ENCODE results near the gene SSTR5. TPM values are rescaled to one million over a fixed set of nuclear protein-coding genes. Genes with fewer than 3 reads are reported as not detected.

SSTR5 gene
- total RNA-seq, 1 donor from 2014 or later, result not detected

DNA sequence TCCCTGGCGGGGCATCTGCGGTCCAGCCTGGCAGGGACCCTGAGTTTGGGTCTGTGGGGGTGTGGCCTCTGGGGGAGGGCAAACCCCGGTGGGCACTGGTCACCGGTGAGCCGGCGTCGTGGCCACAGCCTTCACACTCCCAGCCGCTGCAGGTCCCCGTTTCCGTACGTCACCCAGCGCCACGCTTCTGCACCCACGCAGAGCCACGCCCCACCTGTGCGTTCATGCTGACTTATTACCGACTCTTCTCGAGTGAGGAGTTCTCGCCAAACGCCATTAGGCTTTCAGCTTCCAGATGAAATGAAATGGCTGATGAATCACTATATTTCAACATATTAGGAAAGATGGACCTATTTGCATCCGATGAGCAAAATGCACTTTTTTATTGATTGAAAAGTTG, 8.8 kb upstream of the SSTR5 start:
- Histone ChIP-seq H3K36me3 (no peaks in the 10 kb centered on the region), H3K4me1 (no peaks in the 10 kb centered on the region), H3K27me3 (peaks cover 9% of the 10 kb centered on the region), H3K4me3 (no peak overlapping the region), H3K9me3 (no peaks in the 10 kb centered on the region), H3K27ac (no peak overlapping the region)
- no peak for DNase-seq (ENCODE audit: low spot score in 2 of 2)
- intact Hi-C loops (cut with DNase I), result no loop called here
- TF ChIP-seq, protein P1, sequence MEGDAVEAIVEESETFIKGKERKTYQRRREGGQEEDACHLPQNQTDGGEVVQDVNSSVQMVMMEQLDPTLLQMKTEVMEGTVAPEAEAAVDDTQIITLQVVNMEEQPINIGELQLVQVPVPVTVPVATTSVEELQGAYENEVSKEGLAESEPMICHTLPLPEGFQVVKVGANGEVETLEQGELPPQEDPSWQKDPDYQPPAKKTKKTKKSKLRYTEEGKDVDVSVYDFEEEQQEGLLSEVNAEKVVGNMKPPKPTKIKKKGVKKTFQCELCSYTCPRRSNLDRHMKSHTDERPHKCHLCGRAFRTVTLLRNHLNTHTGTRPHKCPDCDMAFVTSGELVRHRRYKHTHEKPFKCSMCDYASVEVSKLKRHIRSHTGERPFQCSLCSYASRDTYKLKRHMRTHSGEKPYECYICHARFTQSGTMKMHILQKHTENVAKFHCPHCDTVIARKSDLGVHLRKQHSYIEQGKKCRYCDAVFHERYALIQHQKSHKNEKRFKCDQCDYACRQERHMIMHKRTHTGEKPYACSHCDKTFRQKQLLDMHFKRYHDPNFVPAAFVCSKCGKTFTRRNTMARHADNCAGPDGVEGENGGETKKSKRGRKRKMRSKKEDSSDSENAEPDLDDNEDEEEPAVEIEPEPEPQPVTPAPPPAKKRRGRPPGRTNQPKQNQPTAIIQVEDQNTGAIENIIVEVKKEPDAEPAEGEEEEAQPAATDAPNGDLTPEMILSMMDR (IDR thresholded peaks at IDR 0.05), result no peak

DNA sequence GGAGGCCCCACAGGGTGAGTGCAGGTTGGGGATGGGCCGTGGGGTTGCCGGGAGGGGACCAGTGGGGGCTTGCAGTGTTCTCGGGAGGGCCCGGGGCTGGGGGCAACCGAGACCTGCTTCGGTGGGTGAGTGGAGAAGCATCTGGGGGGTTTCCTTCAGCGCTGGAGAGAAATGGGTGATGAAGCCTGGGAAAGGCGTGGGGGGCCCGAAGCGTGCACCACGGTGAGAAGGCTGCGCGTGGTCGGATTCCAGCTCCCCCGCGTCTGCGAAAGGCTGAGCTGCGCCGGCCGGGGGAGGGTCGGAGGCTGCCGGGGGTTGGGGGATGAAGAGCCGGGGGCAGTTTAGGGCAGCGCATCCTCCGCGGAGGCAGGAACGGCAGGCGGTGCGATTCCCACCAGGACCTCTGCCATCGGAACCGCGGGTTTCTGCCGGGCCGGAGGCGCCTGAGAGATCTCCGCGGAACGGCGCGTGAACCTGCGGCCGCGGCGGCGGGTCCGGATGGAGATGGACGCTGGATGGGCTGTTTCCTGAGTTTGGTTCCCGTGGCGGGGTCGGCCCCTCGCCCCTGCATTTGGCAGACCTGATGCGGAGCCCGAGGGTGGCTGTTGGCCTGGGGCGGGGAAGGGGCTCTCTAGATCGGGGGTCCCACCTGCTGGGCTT, 6.9 kb upstream of the SSTR5 start:
- peaks cover 20% of the 10 kb centered on the region for H3K27me3 ChIP-seq
- H3K27ac ChIP-seq, result no peak overlapping the region
- intact Hi-C loops (cut with DNase I), result no loop called here

DNA sequence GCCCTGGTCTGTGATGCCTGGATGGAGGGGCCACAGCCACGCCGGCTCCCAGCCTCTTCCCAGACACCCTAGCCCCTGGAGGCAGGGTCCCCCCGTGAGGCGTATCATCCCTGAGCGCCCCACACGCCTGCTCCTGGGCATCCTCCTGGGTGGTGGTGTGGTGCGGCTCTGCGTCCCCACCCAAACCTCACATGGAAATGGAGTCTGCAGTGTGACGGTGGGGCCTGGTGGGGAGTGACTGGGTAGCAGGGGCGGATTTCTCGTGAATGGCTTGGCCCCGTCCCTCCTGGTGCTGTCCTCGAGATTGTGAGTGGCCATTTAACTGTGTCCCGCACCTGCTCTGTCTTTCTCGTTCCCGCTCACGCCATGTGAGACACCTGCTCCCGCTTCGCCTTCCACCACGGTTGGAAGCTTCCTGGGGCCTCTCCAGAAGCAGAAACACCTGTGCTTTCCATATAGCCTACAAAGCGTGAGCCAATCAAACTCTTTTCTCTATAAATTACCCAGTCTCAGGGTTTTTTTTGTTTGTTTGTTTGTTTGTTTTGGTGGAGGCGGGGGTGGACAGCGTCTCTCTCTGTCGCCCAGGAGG, 5.9 kb upstream of the SSTR5 start:
- Histone ChIP-seq H3K36me3 (no peaks in the 10 kb centered on the region), H3K4me1 (peaks cover 0 to 3% of the 10 kb centered on the region in 2 donors), H3K27me3 (peaks cover 21% of the 10 kb centered on the region), H3K27ac (no peak overlapping the region), H3K9me3 (no peaks in the 10 kb centered on the region), H3K4me3 (no peak overlapping the region)
- TF ChIP-seq, protein P1 (IDR thresholded peaks at IDR 0.05), result no peak
- intact Hi-C loops (cut with DNase I), result no loop called here
- DNase-seq (ENCODE audit: low spot score in 2 of 2), result no peak

More for the DNA sequence above, 6.9 kb upstream of the SSTR5 start:
- Histone ChIP-seq H3K4me3 (no peak overlapping the region), H3K4me1 (peaks cover 0 to 1% of the 10 kb centered on the region in 2 donors), H3K9me3 (no peaks in the 10 kb centered on the region), H3K36me3 (no peaks in the 10 kb centered on the region)
- TF ChIP-seq, protein P1 (IDR thresholded peaks at IDR 0.05), result no peak
- no peak for DNase-seq (ENCODE audit: low spot score in 2 of 2)

DNA sequence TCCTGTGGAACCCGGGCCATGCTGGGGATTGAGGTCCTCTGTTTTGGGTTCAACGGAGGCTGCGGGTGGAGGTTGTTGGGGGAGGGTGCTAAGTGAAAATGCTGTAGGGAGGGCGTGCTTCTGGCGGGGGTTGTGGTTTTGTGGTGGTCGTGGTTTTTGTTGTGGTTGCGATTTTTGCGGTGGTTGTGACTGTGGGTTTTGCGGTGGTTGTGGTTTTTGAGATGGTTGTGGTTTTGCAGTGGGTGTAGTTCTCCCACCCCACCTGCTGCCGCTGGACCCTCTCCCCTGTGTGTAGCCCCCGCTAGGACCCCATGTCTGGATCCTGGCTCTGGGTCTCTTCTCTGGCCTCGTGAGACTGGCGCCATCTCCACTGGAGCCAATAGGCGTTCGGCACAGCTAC, 4.9 kb upstream of the SSTR5 start:
- intact Hi-C loops (cut with DNase I), result no loop called here
- DNase-seq (ENCODE audit: low spot score in 2 of 2), result no peak
- TF ChIP-seq, protein P1 (IDR thresholded peaks at IDR 0.05), result no peak
- peaks cover 0 to 3% of the 10 kb centered on the region in 2 donors for H3K4me1 ChIP-seq
- no peaks in the 10 kb centered on the region for H3K36me3 ChIP-seq
- no peak overlapping the region for H3K4me3 ChIP-seq
- peaks cover 29% of the 10 kb centered on the region for H3K27me3 ChIP-seq
- H3K27ac ChIP-seq, result no peak overlapping the region
- H3K9me3 ChIP-seq, result no peaks in the 10 kb centered on the region

DNA sequence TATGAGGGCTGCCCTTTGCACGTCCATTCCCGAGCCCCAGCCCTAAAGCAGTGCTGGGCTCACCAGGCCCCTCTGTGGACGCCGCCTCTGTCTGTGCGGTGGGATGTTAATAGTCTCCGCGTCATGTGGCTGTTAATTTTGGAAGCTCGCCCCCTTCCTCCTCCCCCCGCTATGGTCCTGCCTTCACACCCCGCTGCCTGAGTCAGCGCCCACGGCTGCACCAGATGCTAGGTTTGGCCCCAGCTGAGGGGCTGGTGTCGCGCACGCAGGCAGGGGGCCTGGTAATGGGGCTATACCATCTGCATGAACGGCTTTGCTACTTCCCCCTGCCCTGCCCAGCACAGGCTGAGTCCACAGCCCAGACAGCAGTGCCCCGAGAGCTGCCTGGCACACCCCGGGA, 4.1 kb upstream of the SSTR5 start:
- H3K27me3 ChIP-seq, result peaks cover 33% of the 10 kb centered on the region
- no peak overlapping the region for H3K27ac ChIP-seq
- intact Hi-C loops (cut with DNase I), result no loop called here
- TF ChIP-seq, protein P1 (IDR thresholded peaks at IDR 0.05), result no peak
- no peaks in the 10 kb centered on the region for H3K36me3 ChIP-seq
- H3K4me1 ChIP-seq, result peaks cover 0 to 3% of the 10 kb centered on the region in 2 donors
- no peak for DNase-seq (ENCODE audit: low spot score in 2 of 2)
- H3K4me3 ChIP-seq, result no peak overlapping the region
- H3K9me3 ChIP-seq, result no peaks in the 10 kb centered on the region
